K562 (cell line): ENCODE results near the gene CCSER2. TPM values are rescaled to one million over a fixed set of nuclear protein-coding genes. Genes with fewer than 3 reads are reported as not detected.

ENCODE experiments used
- ARID4B ChIP-seq: sonication (generic); formaldehyde crosslinking; IDR thresholded peaks from 2 replicates; pipeline ENCODE4 v1.8.0; 2022; ENCODE audit warnings: mild to moderate bottlenecking, missing genetic modification reagents
- CREB1 ChIP-seq, 2 experiments: sonication (generic) in 1 of 2; formaldehyde crosslinking in 1 of 2; IDR thresholded peaks; 2 replicates each; pipeline versions ENCODE4 v1.6.1 to v1.8.0; 2012 to 2022; ENCODE audit warnings: inconsistent platforms in 1 of 2, mild to moderate bottlenecking in 1 of 2, missing genetic modification reagents in 1 of 2, moderate library complexity in 1 of 2
- EHMT2 ChIP-seq: fragments of 450-650 bp; IDR thresholded peaks from 2 replicates; pipeline ENCODE4 v1.6.1; 2018; ENCODE audit warnings: antibody characterized with exemption
- ETV6 ChIP-seq, 3 experiments: fragments of 150-350 bp in 1 of 3; sonication (generic) in 1 of 3; formaldehyde crosslinking in 1 of 3; IDR thresholded peaks; 2 replicates each; pipeline versions ENCODE4 v1.6.1 to v1.8.0; 2014 to 2022; ENCODE audit warnings: borderline replicate concordance in 2 of 3, low read depth in 2 of 3, antibody characterized with exemption in 1 of 3, low read length in 1 of 3, mild to moderate bottlenecking in 1 of 3, missing genetic modification reagents in 1 of 3
- HDAC2 ChIP-seq: fragments of 450-650 bp; IDR thresholded peaks from 2 replicates; pipeline ENCODE4 v1.6.1; 2016; ENCODE audit warnings: mild to moderate bottlenecking
- IRF2 ChIP-seq: sonication (generic); formaldehyde crosslinking; IDR thresholded peaks from 2 replicates; pipeline ENCODE4 v1.8.1; 2022; ENCODE audit warnings: mild to moderate bottlenecking, missing genetic modification reagents
- MECOM ChIP-seq: fragments of 250-450 bp; sonication (Bioruptor Pico); IDR thresholded peaks from 2 replicates; pipeline ENCODE4 v1.8.0; 2022; ENCODE audit warnings: inconsistent platforms
- MIER1 ChIP-seq: fragments of 450-650 bp; IDR thresholded peaks from 2 replicates; pipeline ENCODE4 v1.6.1; 2016; ENCODE audit warnings: antibody characterized with exemption, mild to moderate bottlenecking, low read depth
- NCOA6 ChIP-seq: fragments of 450-650 bp; IDR thresholded peaks from 2 replicates; pipeline ENCODE4 v1.6.1; 2017; ENCODE audit warnings: mild to moderate bottlenecking
- NR1H2 ChIP-seq: sonication (generic); formaldehyde crosslinking; IDR thresholded peaks from 2 replicates; pipeline ENCODE4 v1.4.0; 2020; ENCODE audit warnings: mild to moderate bottlenecking, missing genetic modification reagents
- NR3C1 ChIP-seq: sonication (generic); formaldehyde crosslinking; IDR thresholded peaks from 2 replicates; pipeline ENCODE4 v1.8.1; 2022; ENCODE audit warnings: missing genetic modification reagents
- NR4A1 ChIP-seq, 2 experiments: fragments of 250-450 bp in 1 of 2; fragments of 450-650 bp in 1 of 2; sonication (Bioruptor Pico) in 1 of 2; IDR thresholded peaks; 2 replicates each; pipeline versions ENCODE4 v1.4.0 to v1.6.1; 2016 to 2020; ENCODE audit warnings: mild to moderate bottlenecking in 2 of 2, missing compliant biosample characterization in 1 of 2, missing genetic modification characterization in 1 of 2, moderate library complexity in 1 of 2
- RBM15 ChIP-seq: fragments of 200-400 bp; formaldehyde crosslinking; IDR thresholded peaks from 2 replicates; pipeline ENCODE4 v1.6.1; 2018; ENCODE audit warnings: mild to moderate bottlenecking, low read length, moderate library complexity; ENCODE audit not compliant: insufficient read depth
- SAFB ChIP-seq: fragments of 200-400 bp; formaldehyde crosslinking; IDR thresholded peaks from 2 replicates; pipeline ENCODE4 v1.6.1; 2017; ENCODE audit warnings: low read depth, low read length, borderline replicate concordance
- SMAD4 ChIP-seq: fragments of 250-450 bp; sonication (Bioruptor Pico); conservative IDR thresholded peaks from 2 replicates; pipeline ENCODE4 v1.8.0; 2021; ENCODE audit warnings: inconsistent platforms, mild to moderate bottlenecking, moderate library complexity
- ZNF197 ChIP-seq: fragments of 200-800 bp; sonication (Bioruptor generic); IDR thresholded peaks from 2 replicates; pipeline ENCODE4 v1.6.1; 2016; ENCODE audit warnings: low read depth, missing genetic modification characterization, missing compliant biosample characterization
- ZNF23 ChIP-seq: fragments of 250-450 bp; sonication (Bioruptor Pico); IDR thresholded peaks from 2 replicates; pipeline ENCODE4 v1.4.0; 2020; ENCODE audit warnings: mild to moderate bottlenecking
- ZNF263 ChIP-seq: sonication (generic); formaldehyde crosslinking; IDR thresholded peaks from 2 replicates; pipeline ENCODE4 v1.8.0; 2022; ENCODE audit warnings: mild to moderate bottlenecking, missing genetic modification reagents, borderline replicate concordance
- ZNF589 ChIP-seq: fragments of 200-800 bp; sonication (Bioruptor generic); IDR thresholded peaks from 2 replicates; pipeline ENCODE4 v1.6.1; 2016; ENCODE audit warnings: low read depth, missing genetic modification characterization, missing compliant biosample characterization
- ZNF668 ChIP-seq: fragments of 250-450 bp; sonication (Bioruptor Pico); IDR thresholded peaks from 2 replicates; pipeline ENCODE4 v1.8.0; 2022; ENCODE audit warnings: mild to moderate bottlenecking, inconsistent platforms
- polyA plus RNA-seq, 8 experiments: library from polyadenylated mRNA; depleted of rRNA in 4 of 8; stranded (reverse) in 5 of 8; unstranded in 3 of 8; fragments of >200 nt; fragmentation: Nextera tagmentation in 2 of 8; fragmentation: Illumina TruSeq in 1 of 8; extraction: Ambion mirVana in 2 of 8; extraction: Trizol in 1 of 8; gene quantifications; 2 replicates each; pipeline versions ENCODE4 v1.2.1 to v1.2.3, GENCODE V29; 2011 to 2014; ENCODE audit warnings: inconsistent platforms in 1 of 8, missing spikeins in 1 of 8
- total RNA-seq, 7 experiments: library from RNA; depleted of rRNA in 6 of 7; stranded (reverse); fragments of >200 nt in 6 of 7; fragmentation: Illumina TruSeq in 2 of 7; extraction: Trizol in 2 of 7; gene quantifications; 2 replicates each; pipeline versions ENCODE4 v1.2.1 to v1.2.3, GENCODE V29; 2011 to 2021; ENCODE audit warnings: low replicate concordance in 1 of 7
- TF ChIP-seq, protein P1 (sequence below): fragments of 250-450 bp; sonication (Bioruptor Pico); IDR thresholded peaks from 2 replicates; pipeline ENCODE4 v1.5.0; 2021
- TF ChIP-seq, protein P2 (sequence below): sonication (generic); formaldehyde crosslinking; IDR thresholded peaks from 2 replicates; pipeline ENCODE4 v1.8.0; 2022; ENCODE audit warnings: mild to moderate bottlenecking, missing genetic modification reagents

Gene CCSER2
- total and polyA plus RNA-seq, 9 of the 15 experiments (the other 6 are each of a cell fraction or from before 2014, with no cell fraction given) = 2.7 to 15.1 (median 9.7) TPM

DNA sequence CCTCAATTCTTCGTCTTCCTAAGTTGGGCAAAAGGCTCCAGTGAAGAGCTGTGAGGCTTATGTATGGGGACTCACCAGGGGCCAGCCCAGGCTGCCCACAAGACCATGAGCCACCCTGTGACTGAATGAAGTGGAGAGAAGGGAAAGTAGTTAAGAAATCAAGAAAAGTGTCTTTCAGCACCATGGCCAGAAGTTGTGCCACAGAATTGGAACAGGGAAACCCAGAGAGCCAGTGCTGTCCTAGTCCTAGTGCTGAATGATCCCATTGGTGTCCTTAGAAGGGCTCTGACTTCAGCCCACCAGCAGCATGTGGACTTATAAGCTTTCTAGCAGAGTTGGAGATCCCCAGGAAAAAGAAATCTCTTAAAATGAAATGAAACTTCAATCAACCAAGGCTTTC, 37.0 kb upstream of the CCSER2 start (continued):
- TF ChIP-seq ARID4B (CRISPR knock-in tag) (peak; percentile 93), SAFB (no peak), MECOM (CRISPR knock-in tag) (peak; percentile 74), ETV6 (IDR thresholded peaks at IDR 0.05; ENCODE audit: borderline replicate concordance in 1 of 2, low read depth in 2 of 2, low read length in 1 of 2) (no peak), ETV6 (CRISPR knock-in tag; IDR thresholded peaks at IDR 0.05; ENCODE audit: borderline replicate concordance) (peak; percentile 33; the same call in 1 of the 2 replicates), HDAC2 (peak; percentile 93), NR1H2 (CRISPR knock-in tag) (0 out of 2 replicates have a peak, but pooled peaks have one; percentile 83), ZNF23 (no peak), ZNF589 (CRISPR knock-in tag) (0 out of 2 replicates have a peak, but pooled peaks have one; percentile 55), IRF2 (CRISPR knock-in tag) (0 out of 2 replicates have a peak, but pooled peaks have one; percentile 35), SMAD4 (0 out of 2 replicates have a peak, but pooled peaks have one; percentile 49), CREB1 (IDR thresholded peaks at IDR 0.05) (no peak), CREB1 (CRISPR knock-in tag; IDR thresholded peaks at IDR 0.05) (peak; percentile 57), RBM15 (no peak), ZNF263 (peak; percentile 78; the same call in 1 of the 2 replicates), NCOA6 (peak; percentile 92), MIER1 (peak; percentile 99), NR3C1 (CRISPR knock-in tag) (peak; percentile 89), NR4A1 (CRISPR knock-in tag; IDR thresholded peaks at IDR 0.05) (no peak), NR4A1 (tag; IDR thresholded peaks at IDR 0.05) (peak; percentile 26; the same call in 1 of the 2 replicates), ZNF197 (CRISPR knock-in tag) (0 out of 2 replicates have a peak, but pooled peaks have one; percentile 35), EHMT2 (peak; percentile 100), ZNF668 (0 out of 2 replicates have a peak, but pooled peaks have one; percentile 10)
- TF ChIP-seq, protein P1, sequence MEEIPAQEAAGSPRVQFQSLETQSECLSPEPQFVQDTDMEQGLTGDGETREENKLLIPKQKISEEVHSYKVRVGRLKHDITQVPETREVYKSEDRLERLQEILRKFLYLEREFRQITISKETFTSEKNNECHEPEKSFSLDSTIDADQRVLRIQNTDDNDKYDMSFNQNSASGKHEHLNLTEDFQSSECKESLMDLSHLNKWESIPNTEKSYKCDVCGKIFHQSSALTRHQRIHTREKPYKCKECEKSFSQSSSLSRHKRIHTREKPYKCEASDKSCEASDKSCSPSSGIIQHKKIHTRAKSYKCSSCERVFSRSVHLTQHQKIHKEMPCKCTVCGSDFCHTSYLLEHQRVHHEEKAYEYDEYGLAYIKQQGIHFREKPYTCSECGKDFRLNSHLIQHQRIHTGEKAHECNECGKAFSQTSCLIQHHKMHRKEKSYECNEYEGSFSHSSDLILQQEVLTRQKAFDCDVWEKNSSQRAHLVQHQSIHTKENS = no peak
- TF ChIP-seq, protein P2, sequence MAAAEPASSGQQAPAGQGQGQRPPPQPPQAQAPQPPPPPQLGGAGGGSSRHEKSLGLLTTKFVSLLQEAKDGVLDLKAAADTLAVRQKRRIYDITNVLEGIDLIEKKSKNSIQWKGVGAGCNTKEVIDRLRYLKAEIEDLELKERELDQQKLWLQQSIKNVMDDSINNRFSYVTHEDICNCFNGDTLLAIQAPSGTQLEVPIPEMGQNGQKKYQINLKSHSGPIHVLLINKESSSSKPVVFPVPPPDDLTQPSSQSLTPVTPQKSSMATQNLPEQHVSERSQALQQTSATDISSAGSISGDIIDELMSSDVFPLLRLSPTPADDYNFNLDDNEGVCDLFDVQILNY (CRISPR knock-in tag) = peak; percentile 93
